ENCODE data around the gene FBN2. TPM values are rescaled to one million over a fixed set of nuclear protein-coding genes. Genes with fewer than 3 reads are reported as not detected.

The FBN2 gene
- total RNA-seq, 4 donors from 2014 or later = 0.04 to 0.39 (median 0.15) TPM; not detected in 1

DNA sequence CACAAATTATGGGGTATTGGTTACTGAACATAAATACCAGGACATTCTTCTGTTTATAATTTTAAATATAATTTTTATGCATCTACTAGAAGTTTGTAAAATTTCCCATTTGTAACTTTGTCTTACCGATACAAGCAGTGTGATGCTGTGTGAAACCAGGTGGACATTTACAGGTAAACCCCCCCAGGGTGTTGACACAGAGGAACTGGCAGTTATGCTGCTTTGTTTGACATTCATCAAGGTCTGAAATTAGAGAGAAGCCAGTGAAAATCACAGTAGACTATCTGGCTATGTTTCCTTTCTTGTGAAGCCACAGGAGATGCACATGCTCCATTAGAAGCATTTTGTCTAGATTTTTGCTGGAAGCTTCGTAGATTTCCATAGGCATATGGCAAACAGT lies 263.6 kb downstream of the FBN2 start:
- intact Hi-C loops (cut with DNase I; ENCODE audit: low total_unique reads) = no loop called here
- WGBS, 2 donors = 84 to 92% methylated on average over 2 of the region's 2 CpGs

GRCh38 chr5:128273736-128274135 lies 264.3 kb downstream of the FBN2 start:
- WGBS, 2 donors = 67 to 72% methylated on average over 5 of the region's 5 CpGs
- TF ChIP-seq, protein P1, sequence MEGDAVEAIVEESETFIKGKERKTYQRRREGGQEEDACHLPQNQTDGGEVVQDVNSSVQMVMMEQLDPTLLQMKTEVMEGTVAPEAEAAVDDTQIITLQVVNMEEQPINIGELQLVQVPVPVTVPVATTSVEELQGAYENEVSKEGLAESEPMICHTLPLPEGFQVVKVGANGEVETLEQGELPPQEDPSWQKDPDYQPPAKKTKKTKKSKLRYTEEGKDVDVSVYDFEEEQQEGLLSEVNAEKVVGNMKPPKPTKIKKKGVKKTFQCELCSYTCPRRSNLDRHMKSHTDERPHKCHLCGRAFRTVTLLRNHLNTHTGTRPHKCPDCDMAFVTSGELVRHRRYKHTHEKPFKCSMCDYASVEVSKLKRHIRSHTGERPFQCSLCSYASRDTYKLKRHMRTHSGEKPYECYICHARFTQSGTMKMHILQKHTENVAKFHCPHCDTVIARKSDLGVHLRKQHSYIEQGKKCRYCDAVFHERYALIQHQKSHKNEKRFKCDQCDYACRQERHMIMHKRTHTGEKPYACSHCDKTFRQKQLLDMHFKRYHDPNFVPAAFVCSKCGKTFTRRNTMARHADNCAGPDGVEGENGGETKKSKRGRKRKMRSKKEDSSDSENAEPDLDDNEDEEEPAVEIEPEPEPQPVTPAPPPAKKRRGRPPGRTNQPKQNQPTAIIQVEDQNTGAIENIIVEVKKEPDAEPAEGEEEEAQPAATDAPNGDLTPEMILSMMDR (IDR thresholded peaks at IDR 0.05) = no peak
- no peak for TF ChIP-seq POLR2A (IDR thresholded peaks at IDR 0.05)
- H3K4me3 ChIP-seq (ENCODE audit: low read depth, poor library complexity, severe bottlenecking) = no peak overlapping the region
- no peak for DNase-seq (ENCODE audit: low spot score in 2 of 2)
- intact Hi-C loops (cut with DNase I; ENCODE audit: low total_unique reads) = no loop called here

More for the DNA sequence above, 263.6 kb downstream of the FBN2 start:
- no peak for TF ChIP-seq POLR2A (IDR thresholded peaks at IDR 0.05)
- TF ChIP-seq, protein P1 (IDR thresholded peaks at IDR 0.05) = no peak
- DNase-seq (ENCODE audit: low spot score in 2 of 2) = no peak
- H3K4me3 ChIP-seq (ENCODE audit: low read depth, poor library complexity, severe bottlenecking) = no peak overlapping the region

DNA sequence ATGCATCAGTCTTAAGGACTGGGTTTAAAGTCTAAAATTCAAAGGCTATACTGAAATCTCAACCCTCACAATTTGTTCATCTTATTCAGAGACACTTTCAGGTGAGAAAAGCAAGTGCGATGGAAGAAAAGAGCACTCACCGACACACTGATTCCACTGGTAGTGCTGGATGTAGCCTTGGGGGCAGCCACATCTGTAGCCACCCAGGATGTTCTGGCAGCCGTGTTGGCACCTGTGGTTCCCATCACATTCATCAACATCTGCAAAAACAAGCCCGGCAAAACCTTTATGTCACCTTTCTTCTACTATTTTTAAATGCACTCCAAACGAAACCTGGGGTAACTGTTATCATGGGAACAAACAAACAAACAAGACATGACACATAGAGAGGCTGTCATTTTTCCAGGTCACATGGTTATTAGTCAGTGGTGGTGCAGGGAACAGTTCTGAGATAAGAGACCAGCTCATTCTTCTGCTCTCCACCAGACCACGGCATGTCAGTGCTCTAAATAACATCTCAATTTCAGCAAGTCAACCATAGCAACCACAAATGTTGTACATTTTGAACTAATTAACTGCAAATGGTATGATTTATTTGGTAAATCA lies 266.1 kb downstream of the FBN2 start:
- WGBS, 2 donors = 26 to 37% methylated on average over 6 of the region's 6 CpGs
- no peak for DNase-seq (ENCODE audit: low spot score in 2 of 2)
- H3K4me3 ChIP-seq (ENCODE audit: low read depth, poor library complexity, severe bottlenecking) = no peak overlapping the region
- no peak for TF ChIP-seq POLR2A (IDR thresholded peaks at IDR 0.05)
- TF ChIP-seq, protein P1 (IDR thresholded peaks at IDR 0.05) = no peak
- intact Hi-C loops (cut with DNase I; ENCODE audit: low total_unique reads) = no loop called here

GRCh38 chr5:128271071-128271470 lies 267.0 kb downstream of the FBN2 start:
- TF ChIP-seq, protein P1 (IDR thresholded peaks at IDR 0.05) = no peak
- TF ChIP-seq POLR2A (IDR thresholded peaks at IDR 0.05) = no peak

GRCh38 chr5:128264564-128265360 lies 273.3 kb downstream of the FBN2 start:
- TF ChIP-seq, protein P1 (IDR thresholded peaks at IDR 0.05) = no peak
- no peak for TF ChIP-seq POLR2A (IDR thresholded peaks at IDR 0.05)
- no peak overlapping the region for H3K4me3 ChIP-seq (ENCODE audit: low read depth, poor library complexity, severe bottlenecking)
- 73 to 75% methylated on average over 3 of the region's 3 CpGs for WGBS, 2 donors
- DNase-seq (ENCODE audit: low spot score in 2 of 2) = no peak
- intact Hi-C loops (cut with DNase I; ENCODE audit: low total_unique reads) = no loop called here

More at GRCh38 chr5:128271071-128271470, 267.0 kb downstream of the FBN2 start:
- intact Hi-C loops (cut with DNase I; ENCODE audit: low total_unique reads) = no loop called here
- H3K4me3 ChIP-seq (ENCODE audit: low read depth, poor library complexity, severe bottlenecking) = no peak overlapping the region
- DNase-seq (ENCODE audit: low spot score in 2 of 2) = no peak
- WGBS, 2 donors = 68 to 71% methylated on average over 3 of the region's 3 CpGs

All from lower leg skin (tissue), 4 donors.